Hepatocyte (in vitro differentiated cells): Measurements from ENCODE around the gene CEP164.

Experiments
- CTCF ChIP-seq: fragments of 200-600 bp; sonication (generic); IDR thresholded peaks from 2 replicates; pipeline ENCODE4 v1.5.1; 2016; ENCODE audit warnings: antibody characterized with exemption, mild to moderate bottlenecking; ENCODE audit not compliant: poor library complexity
- EZH2 ChIP-seq: fragments of 200-600 bp; sonication (generic); IDR thresholded peaks from 2 replicates; pipeline ENCODE4 v1.6.1; 2016; ENCODE audit warnings: antibody characterized with exemption, mild to moderate bottlenecking, borderline replicate concordance

GRCh38 chr11:117410861-117411710 is 83.4 kb downstream of the CEP164 start:
- TF ChIP-seq CTCF = no peak
- TF ChIP-seq EZH2 = no peak
